WTC11 (cell line): ENCODE measurements around the gene TBC1D24. TPM values are rescaled to one million over a fixed set of nuclear protein-coding genes. Genes with fewer than 3 reads are reported as not detected.

Source experiments
- ATAC-seq: fragments of 200-7000 bp; cut with Tn5 transposase; 2 replicates; pipeline ENCODE4 v1.10.0; 2021; ENCODE audit warnings: mild to moderate bottlenecking, moderate library complexity
- CTCF ChIA-PET: fragments of 300-600 bp; sonication (Branson Sonifier 250); formaldehyde crosslinking; loops from one replicate; lab custom pipeline; 2021; ENCODE audit warnings: antibody characterized with exemption; lab: Charles Lee
- POLR2A ChIA-PET: fragments of 350-600 bp; sonication (Branson Sonifier 250); formaldehyde crosslinking; loops from one replicate; lab custom pipeline; 2021; ENCODE audit warnings: antibody characterized with exemption; lab: Charles Lee
- DNase-seq: peaks from one replicate; pipeline ENCODE4 v3.0.0; 2021; ENCODE audit warnings: low spot score
- H3K27ac Mint-ChIP-seq: 2 replicates; pipeline ENCODE4 v1.8.0; 2021; ENCODE audit warnings: mixed read lengths
- H3K27me3 Mint-ChIP-seq: 2 replicates; pipeline ENCODE4 v1.8.0; 2021; ENCODE audit warnings: low read depth, mild to moderate bottlenecking, moderate library complexity, mixed read lengths
- H3K36me3 Mint-ChIP-seq: 2 replicates; pipeline ENCODE4 v1.8.0; 2021; ENCODE audit warnings: mixed read lengths
- H3K4me1 Mint-ChIP-seq: 2 replicates; pipeline ENCODE4 v1.8.0; 2022; ENCODE audit warnings: mixed read lengths
- H3K4me3 Mint-ChIP-seq: 2 replicates; pipeline ENCODE4 v1.8.0; 2021; ENCODE audit warnings: mild to moderate bottlenecking, moderate library complexity, mixed read lengths
- H3K9me3 Mint-ChIP-seq: 2 replicates; pipeline ENCODE4 v1.8.0; 2021; ENCODE audit warnings: mixed read lengths
- ARID4B ChIP-seq: sonication (generic); formaldehyde crosslinking; IDR thresholded peaks from 2 replicates; pipeline ENCODE4 v1.8.0; 2023; ENCODE audit warnings: missing genetic modification reagents, mild to moderate bottlenecking, borderline replicate concordance
- CREB1 ChIP-seq: sonication (generic); formaldehyde crosslinking; IDR thresholded peaks from 2 replicates; pipeline ENCODE4 v1.8.0; 2023; ENCODE audit warnings: mild to moderate bottlenecking, missing genetic modification reagents
- CTCF ChIP-seq: fragments of 200-600 bp; IDR thresholded peaks from 2 replicates; pipeline ENCODE4 v1.8.0; 2022; ENCODE audit warnings: antibody characterized with exemption
- E2F4 ChIP-seq: sonication (generic); formaldehyde crosslinking; IDR thresholded peaks from 2 replicates; pipeline ENCODE4 v1.8.1; 2022; ENCODE audit warnings: low read depth, mild to moderate bottlenecking, moderate library complexity, missing genetic modification reagents, borderline replicate concordance
- FOXP4 ChIP-seq: sonication (generic); formaldehyde crosslinking; IDR thresholded peaks from 2 replicates; pipeline ENCODE4 v1.8.0; 2022; ENCODE audit warnings: mild to moderate bottlenecking, missing genetic modification reagents
- MXD4 ChIP-seq: fragments of 250-450 bp; sonication (Bioruptor Pico); IDR thresholded peaks from 2 replicates; pipeline ENCODE4 v1.8.0; 2021; ENCODE audit warnings: mild to moderate bottlenecking, moderate library complexity, borderline replicate concordance
- NR1H2 ChIP-seq: sonication (generic); formaldehyde crosslinking; IDR thresholded peaks from 2 replicates; pipeline ENCODE4 v1.9.0; 2021; ENCODE audit warnings: mild to moderate bottlenecking, moderate library complexity, missing genetic modification reagents
- SMAD3 ChIP-seq: sonication (generic); formaldehyde crosslinking; IDR thresholded peaks from 2 replicates; pipeline ENCODE4 v1.8.0; 2022; ENCODE audit warnings: missing genetic modification reagents, mild to moderate bottlenecking, borderline replicate concordance
- SMAD4 ChIP-seq: sonication (generic); formaldehyde crosslinking; IDR thresholded peaks from 2 replicates; pipeline ENCODE4 v1.8.0; 2022; ENCODE audit warnings: mild to moderate bottlenecking, missing genetic modification reagents
- SOX15 ChIP-seq: fragments of 250-450 bp; sonication (Bioruptor Pico); IDR thresholded peaks from 2 replicates; pipeline ENCODE4 v1.9.0; 2021; ENCODE audit warnings: mild to moderate bottlenecking
- TP53 ChIP-seq: sonication (generic); formaldehyde crosslinking; IDR thresholded peaks from 2 replicates; pipeline ENCODE4 v1.8.1; 2023; ENCODE audit warnings: mild to moderate bottlenecking, missing genetic modification reagents
- USF2 ChIP-seq: sonication (generic); formaldehyde crosslinking; IDR thresholded peaks from 2 replicates; pipeline ENCODE4 v1.8.1; 2023; ENCODE audit warnings: mild to moderate bottlenecking, missing genetic modification reagents, moderate library complexity
- ZBTB21 ChIP-seq: sonication (generic); formaldehyde crosslinking; IDR thresholded peaks from 2 replicates; pipeline ENCODE4 v1.8.1; 2023; ENCODE audit warnings: mild to moderate bottlenecking, missing genetic modification reagents, borderline replicate concordance
- ZBTB43 ChIP-seq: sonication (generic); formaldehyde crosslinking; IDR thresholded peaks from 2 replicates; pipeline ENCODE4 v1.8.1; 2023; ENCODE audit warnings: mild to moderate bottlenecking, missing genetic modification reagents
- ZNF121 ChIP-seq: sonication (generic); formaldehyde crosslinking; IDR thresholded peaks from 2 replicates; pipeline ENCODE4 v1.8.0; 2023; ENCODE audit warnings: missing genetic modification reagents
- ZNF219 ChIP-seq: sonication (generic); formaldehyde crosslinking; IDR thresholded peaks from 2 replicates; pipeline ENCODE4 v1.8.0; 2023; ENCODE audit warnings: missing genetic modification reagents, mild to moderate bottlenecking, borderline replicate concordance
- ZNF232 ChIP-seq: sonication (generic); formaldehyde crosslinking; IDR thresholded peaks from 2 replicates; pipeline ENCODE4 v1.8.0; 2022; ENCODE audit warnings: mild to moderate bottlenecking, missing genetic modification reagents
- ZNF416 ChIP-seq: fragments of 250-450 bp; sonication (Bioruptor Pico); IDR thresholded peaks from 2 replicates; pipeline ENCODE4 v1.9.0; 2021; ENCODE audit warnings: mild to moderate bottlenecking, inconsistent platforms
- ZNF425 ChIP-seq: fragments of 250-450 bp; sonication (Bioruptor Pico); conservative IDR thresholded peaks from 2 replicates; pipeline ENCODE4 v1.9.0; 2021; ENCODE audit warnings: mild to moderate bottlenecking
- ZNF671 ChIP-seq: fragments of 250-450 bp; sonication (Bioruptor Pico); IDR thresholded peaks from 2 replicates; pipeline ENCODE4 v1.8.0; 2021; ENCODE audit warnings: mild to moderate bottlenecking
- total RNA-seq: library from RNA; stranded (reverse); gene quantifications from 3 replicates; pipeline ENCODE4 v1.2.3, GENCODE V29; 2021

TBC1D24 gene
- total RNA-seq, 1 experiment from 2014 or later: 21.0 TPM

- no peak for ATAC-seq
- Mint-ChIP-seq H3K36me3 (peaks cover 8% of the 10 kb centered on the region), H3K27me3 (no peaks in the 10 kb centered on the region), H3K4me3 (no peak overlapping the region), H3K9me3 (no peaks in the 10 kb centered on the region), H3K27ac (no peak overlapping the region), H3K4me1 (peaks cover 9% of the 10 kb centered on the region)
- DNase-seq: no peak
- ChIA-PET CTCF (no interaction called here), POLR2A (no interaction called here)
- TF ChIP-seq ZNF416 (CRISPR knock-in tag): no peak
- TF ChIP-seq ZBTB21 (CRISPR knock-in tag): no peak
- no peak for TF ChIP-seq ZNF425 (CRISPR knock-in tag)
- no peak for TF ChIP-seq ZNF121 (CRISPR knock-in tag)
- TF ChIP-seq ZNF671 (CRISPR knock-in tag): no peak
- no peak for TF ChIP-seq NR1H2 (CRISPR knock-in tag)
- no peak for TF ChIP-seq SMAD3 (CRISPR knock-in tag)
- no peak for TF ChIP-seq SOX15 (CRISPR knock-in tag)
- no peak for TF ChIP-seq SMAD4 (CRISPR knock-in tag)
- no peak for TF ChIP-seq E2F4 (CRISPR knock-in tag)
- TF ChIP-seq ARID4B: no peak
- no peak for TF ChIP-seq CREB1 (CRISPR knock-in tag)
- no peak for TF ChIP-seq USF2 (CRISPR knock-in tag)
Measured at GRCh38 chr16:2527071-2527783, 52.3 kb downstream of the TBC1D24 start.

- no peak for TF ChIP-seq ZNF219 (CRISPR knock-in tag)
- no peak for TF ChIP-seq MXD4 (CRISPR knock-in tag)
- no peak for TF ChIP-seq NR1H2 (CRISPR knock-in tag)
- no peak for TF ChIP-seq ZNF671 (CRISPR knock-in tag)
- TF ChIP-seq ZNF232: no peak
- no peak for TF ChIP-seq CTCF
- TF ChIP-seq FOXP4 (CRISPR knock-in tag): no peak
- TF ChIP-seq ZBTB43 (CRISPR knock-in tag): no peak
- no peak for TF ChIP-seq TP53 (CRISPR knock-in tag)
- TF ChIP-seq, all 79 proteins: peak for 0
- H3K27me3 Mint-ChIP-seq: no peaks in the 10 kb centered on the region
- H3K9me3 Mint-ChIP-seq: no peaks in the 10 kb centered on the region
- peaks cover 8% of the 10 kb centered on the region for H3K36me3 Mint-ChIP-seq
- DNase-seq (no peak), ATAC-seq (no peak)
- no peak overlapping the region for H3K27ac Mint-ChIP-seq
- peaks cover 9% of the 10 kb centered on the region for H3K4me1 Mint-ChIP-seq
- ChIA-PET POLR2A (no interaction called here), CTCF (no interaction called here)
- H3K4me3 Mint-ChIP-seq: no peak overlapping the region
Measured at GRCh38 chr16:2527784-2528100, 52.8 kb downstream of the TBC1D24 start.
